ENCODE data around the gene UQCR10. TPM values are rescaled to one million over a fixed set of nuclear protein-coding genes. Genes with fewer than 3 reads are reported as not detected.

UQCR10 gene
- total RNA-seq, 1 experiment from 2014 or later, result 119 TPM

DNA sequence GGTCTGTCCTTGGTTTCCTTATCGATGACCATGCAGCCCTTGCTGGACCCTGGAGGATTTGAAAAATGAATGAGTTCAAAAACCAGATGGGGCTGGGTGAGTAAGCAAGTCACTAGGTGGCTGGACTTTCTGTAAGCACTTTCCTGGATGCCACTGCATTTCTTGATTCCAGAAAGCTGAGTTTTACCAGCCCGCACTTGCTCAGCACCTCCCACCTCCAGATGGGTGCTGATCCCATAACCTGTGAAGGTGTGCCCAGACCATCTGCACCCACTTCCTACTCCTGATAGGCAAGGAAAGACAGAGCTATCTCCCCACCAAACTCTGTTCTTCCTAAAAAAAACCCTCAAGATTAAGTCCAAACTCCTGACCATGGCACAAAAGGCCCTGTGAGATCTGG is 49.8 kb downstream of the UQCR10 start:
- no peak overlapping the region for H3K4me3 ChIP-seq (ENCODE audit: low read depth, low read length, poor library complexity, severe bottlenecking)
- BruUV-seq (replicated peaks), result no TSS peak
- no peak overlapping the region for H3K27ac ChIP-seq (ENCODE audit: low read depth, low read length, poor library complexity, severe bottlenecking)
- DNase-seq (ENCODE audit: low spot score), result no peak
- intact Hi-C loops (cut with micrococcal nuclease; ENCODE audit: unreplicated experiment), result no loop called here
- no peaks in the 10 kb centered on the region for H3K9me3 ChIP-seq (ENCODE audit: low read depth, low read length, poor library complexity, severe bottlenecking)
- CTCF ChIA-PET, result no interaction called here
- H3K27me3 ChIP-seq (replicated peaks; ENCODE audit: insufficient read depth, low read depth, low read length, poor library complexity), result no peaks in the 10 kb centered on the region
- no peaks in the 10 kb centered on the region for H3K4me1 ChIP-seq (ENCODE audit: insufficient read depth, low read length, poor library complexity, severe bottlenecking)
- POLR2A ChIA-PET (ENCODE audit: low non-redundant PET), result no interaction called here
- no peak for TF ChIP-seq EZH2 (IDR thresholded peaks at IDR 0.05; ENCODE audit: borderline replicate concordance, low read depth, low read length, poor library complexity, severe bottlenecking)
- TF ChIP-seq, protein P1, sequence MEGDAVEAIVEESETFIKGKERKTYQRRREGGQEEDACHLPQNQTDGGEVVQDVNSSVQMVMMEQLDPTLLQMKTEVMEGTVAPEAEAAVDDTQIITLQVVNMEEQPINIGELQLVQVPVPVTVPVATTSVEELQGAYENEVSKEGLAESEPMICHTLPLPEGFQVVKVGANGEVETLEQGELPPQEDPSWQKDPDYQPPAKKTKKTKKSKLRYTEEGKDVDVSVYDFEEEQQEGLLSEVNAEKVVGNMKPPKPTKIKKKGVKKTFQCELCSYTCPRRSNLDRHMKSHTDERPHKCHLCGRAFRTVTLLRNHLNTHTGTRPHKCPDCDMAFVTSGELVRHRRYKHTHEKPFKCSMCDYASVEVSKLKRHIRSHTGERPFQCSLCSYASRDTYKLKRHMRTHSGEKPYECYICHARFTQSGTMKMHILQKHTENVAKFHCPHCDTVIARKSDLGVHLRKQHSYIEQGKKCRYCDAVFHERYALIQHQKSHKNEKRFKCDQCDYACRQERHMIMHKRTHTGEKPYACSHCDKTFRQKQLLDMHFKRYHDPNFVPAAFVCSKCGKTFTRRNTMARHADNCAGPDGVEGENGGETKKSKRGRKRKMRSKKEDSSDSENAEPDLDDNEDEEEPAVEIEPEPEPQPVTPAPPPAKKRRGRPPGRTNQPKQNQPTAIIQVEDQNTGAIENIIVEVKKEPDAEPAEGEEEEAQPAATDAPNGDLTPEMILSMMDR (conservative IDR thresholded peaks at IDR 0.05; ENCODE audit: low read depth, low read length), result no peak
- H3K36me3 ChIP-seq (ENCODE audit: insufficient read depth, low read length, poor library complexity, severe bottlenecking), result peaks cover 26% of the 10 kb centered on the region

GRCh38 chr22:29817724-29818123 is 50.6 kb downstream of the UQCR10 start:
- Histone ChIP-seq H3K36me3 (ENCODE audit: insufficient read depth, low read length, poor library complexity, severe bottlenecking) (peaks cover 28% of the 10 kb centered on the region), H3K9me3 (ENCODE audit: low read depth, low read length, poor library complexity, severe bottlenecking) (no peaks in the 10 kb centered on the region), H3K27me3 (replicated peaks; ENCODE audit: insufficient read depth, low read depth, low read length, poor library complexity) (no peaks in the 10 kb centered on the region), H3K4me3 (ENCODE audit: low read depth, low read length, poor library complexity, severe bottlenecking) (no peak overlapping the region), H3K4me1 (ENCODE audit: insufficient read depth, low read length, poor library complexity, severe bottlenecking) (no peaks in the 10 kb centered on the region), H3K27ac (ENCODE audit: low read depth, low read length, poor library complexity, severe bottlenecking) (no peak overlapping the region)
- no peak for TF ChIP-seq EZH2 (IDR thresholded peaks at IDR 0.05; ENCODE audit: borderline replicate concordance, low read depth, low read length, poor library complexity, severe bottlenecking)
- TF ChIP-seq, protein P1 (conservative IDR thresholded peaks at IDR 0.05; ENCODE audit: low read depth, low read length), result no peak
- no peak for DNase-seq (ENCODE audit: low spot score)
- intact Hi-C loops (cut with micrococcal nuclease; ENCODE audit: unreplicated experiment), result no loop called here
- POLR2A ChIA-PET (ENCODE audit: low non-redundant PET), result no interaction called here
- no TSS peak for BruUV-seq (replicated peaks)
- CTCF ChIA-PET, result no interaction called here

DNA sequence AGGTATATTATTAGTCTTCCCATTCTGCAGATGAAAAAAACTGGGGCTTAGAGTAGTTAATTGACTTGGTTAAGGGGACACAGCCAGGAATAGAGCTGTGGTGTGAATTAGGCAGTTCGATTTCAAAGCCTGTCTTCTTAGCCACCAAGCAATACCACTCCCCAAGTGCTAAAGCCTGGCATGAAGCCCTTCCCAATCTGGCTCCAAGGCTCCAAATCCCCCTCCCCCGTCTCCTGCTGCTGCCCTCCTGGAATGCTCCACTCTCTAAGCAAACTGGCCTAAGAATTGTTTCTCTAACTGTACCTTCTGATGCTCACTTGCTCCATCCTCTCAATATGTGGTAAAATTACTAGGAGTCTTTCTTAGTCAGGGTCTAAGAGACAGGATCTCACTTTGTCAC is 52.3 kb downstream of the UQCR10 start:
- H3K36me3 ChIP-seq (ENCODE audit: insufficient read depth, low read length, poor library complexity, severe bottlenecking), result peaks cover 30% of the 10 kb centered on the region
- no peaks in the 10 kb centered on the region for H3K9me3 ChIP-seq (ENCODE audit: low read depth, low read length, poor library complexity, severe bottlenecking)
- POLR2A ChIA-PET (ENCODE audit: low non-redundant PET), result no interaction called here
- no peak overlapping the region for H3K27ac ChIP-seq (ENCODE audit: low read depth, low read length, poor library complexity, severe bottlenecking)
- H3K4me3 ChIP-seq (ENCODE audit: low read depth, low read length, poor library complexity, severe bottlenecking), result no peak overlapping the region
- no peak for DNase-seq (ENCODE audit: low spot score)
- no peak for TF ChIP-seq EZH2 (IDR thresholded peaks at IDR 0.05; ENCODE audit: borderline replicate concordance, low read depth, low read length, poor library complexity, severe bottlenecking)
- TF ChIP-seq, protein P1 (conservative IDR thresholded peaks at IDR 0.05; ENCODE audit: low read depth, low read length), result no peak
- no peaks in the 10 kb centered on the region for H3K27me3 ChIP-seq (replicated peaks; ENCODE audit: insufficient read depth, low read depth, low read length, poor library complexity)
- intact Hi-C loops (cut with micrococcal nuclease; ENCODE audit: unreplicated experiment), result no loop called here
- H3K4me1 ChIP-seq (ENCODE audit: insufficient read depth, low read length, poor library complexity, severe bottlenecking), result no peaks in the 10 kb centered on the region
- no TSS peak for BruUV-seq (replicated peaks)
- CTCF ChIA-PET, result no interaction called here

Other genes starting within 250 kb of the UQCR10 start
- 101 and 113 TPM in 2 replicates for gene THOC5, start 213.6 kb upstream of the UQCR10 start, total RNA-seq (2021)
- 49.7 and 75.2 TPM in 2 replicates for gene NIPSNAP1, start 186.3 kb upstream of the UQCR10 start, total RNA-seq (2021)
- gene NF2, start 163.7 kb upstream of the UQCR10 start, total RNA-seq (2021), result 40.5 and 44.6 TPM in 2 replicates
- not detected in 2 replicates for gene CABP7, start 47.4 kb upstream of the UQCR10 start, total RNA-seq (2021)
- 19.8 and 23.6 TPM in 2 replicates for gene ZMAT5, start 362 bp upstream of the UQCR10 start, total RNA-seq (2021)
- gene ASCC2, start 70.9 kb downstream of the UQCR10 start, total RNA-seq (2021), result 54.5 and 54.9 TPM in 2 replicates
- 25.0 and 26.4 TPM in 2 replicates for gene MTMR3, start 115.8 kb downstream of the UQCR10 start, total RNA-seq (2021)